H1 (cell line): ENCODE results near the gene B9D1. TPM values are rescaled to one million over a fixed set of nuclear protein-coding genes. Genes with fewer than 3 reads are reported as not detected.

Experiments used
- CTCF ChIA-PET: fragments of 300-600 bp; sonication (Branson Sonifier 250); formaldehyde crosslinking; loops from one replicate; lab custom pipeline; 2021; ENCODE audit not compliant: partially characterized antibody; lab: Charles Lee
- POLR2A ChIA-PET: fragments of 300-600 bp; sonication (Branson Sonifier 250); formaldehyde crosslinking; loops from one replicate; lab custom pipeline; 2021; ENCODE audit warnings: inconsistent platforms; ENCODE audit not compliant: partially characterized antibody; lab: Charles Lee
- DNase-seq, 2 experiments: peaks; one replicate each; pipeline versions ENCODE4 v3.0.0 to v3.0.0-alpha.2; 2010 to 2022; ENCODE audit warnings: low spot score in 2 of 2, low read depth in 1 of 2, mixed read lengths in 1 of 2
- FAIRE-seq: peaks from 2 replicates; lab custom pipeline; 2011; peaks lifted over from hg19 to GRCh38; lab: Jason Lieb, UNC
- H2AFZ ChIP-seq: 2 replicates; pipeline ENCODE4 v1.8.1; 2012; ENCODE audit warnings: low read length, inconsistent platforms
- H2AK5ac ChIP-seq: 2 replicates; pipeline ENCODE4 v1.6.1; 2013; ENCODE audit warnings: low read depth, low read length
- H2BK120ac ChIP-seq: replicated peaks from 2 replicates; pipeline ENCODE3; 2013; ENCODE audit warnings: low read depth, low read length, inconsistent platforms
- H2BK12ac ChIP-seq: 2 replicates; pipeline ENCODE4 v1.6.1; 2013; ENCODE audit warnings: low read depth, low read length
- H2BK15ac ChIP-seq: 2 replicates; pipeline ENCODE4 v1.6.1; 2013; ENCODE audit warnings: low read length
- H2BK20ac ChIP-seq: 2 replicates; pipeline ENCODE4 v1.6.1; 2013; ENCODE audit warnings: low read length
- H2BK5ac ChIP-seq: 2 replicates; pipeline ENCODE4 v1.6.1; 2013; ENCODE audit warnings: low read depth, low read length
- H3K14ac ChIP-seq: 2 replicates; pipeline ENCODE4 v1.6.1; 2013; ENCODE audit warnings: inconsistent platforms; ENCODE audit not compliant: insufficient read length
- H3K18ac ChIP-seq: 2 replicates; pipeline ENCODE4 v1.6.1; 2013; ENCODE audit warnings: low read length; ENCODE audit errors: extremely low read depth
- H3K23ac ChIP-seq: 2 replicates; pipeline ENCODE4 v1.6.1; 2013; ENCODE audit warnings: inconsistent platforms; ENCODE audit not compliant: insufficient read length
- H3K23me2 ChIP-seq: 2 replicates; pipeline ENCODE4 v1.6.1; 2013; ENCODE audit warnings: low read depth, low read length
- H3K27ac ChIP-seq: 2 replicates; pipeline ENCODE4 v1.6.1; 2011; ENCODE audit warnings: low read depth, low read length, inconsistent platforms
- H3K27me3 ChIP-seq, 4 experiments: replicated peaks in 1 of 4; 1 replicate in 1 of 4; 2 replicates in 3 of 4; pipeline versions ENCODE4 v1.6.1 to v1.8.1; 2011 to 2013; ENCODE audit warnings: low read length in 3 of 4, mild to moderate bottlenecking in 3 of 4, inconsistent platforms in 2 of 4, mixed read lengths in 2 of 4, moderate library complexity in 1 of 4; ENCODE audit not compliant: control insufficient read depth in 3 of 4, insufficient read depth in 3 of 4; ENCODE audit errors: extremely low read depth in 1 of 4
- H3K36me3 ChIP-seq, 4 experiments: 2 replicates each; pipeline versions ENCODE4 v1.6.1 to v1.8.1; 2011 to 2013; ENCODE audit warnings: mild to moderate bottlenecking in 4 of 4, low read length in 3 of 4, moderate library complexity in 2 of 4, control low read depth in 1 of 4, inconsistent platforms in 1 of 4; ENCODE audit not compliant: insufficient read depth in 4 of 4, control insufficient read depth in 2 of 4
- H3K4ac ChIP-seq: replicated peaks from 2 replicates; pipeline ENCODE3; 2013; ENCODE audit warnings: low read length, low read depth, mixed read lengths, inconsistent platforms; ENCODE audit not compliant: insufficient read length
- H3K4me1 ChIP-seq, 4 experiments: replicated peaks in 1 of 4; 1 replicate in 1 of 4; 2 replicates in 3 of 4; pipeline versions ENCODE4 v1.6.1 to v1.8.1; 2011 to 2013; ENCODE audit warnings: low read length in 3 of 4, inconsistent platforms in 2 of 4, mixed read lengths in 1 of 4; ENCODE audit not compliant: insufficient read depth in 4 of 4, control insufficient read depth in 3 of 4
- H3K4me2 ChIP-seq, 2 experiments: 2 replicates each; pipeline versions ENCODE4 v1.6.1 to v1.8.1; 2011 to 2013; ENCODE audit warnings: low read depth in 2 of 2, low read length in 2 of 2, control low read depth in 1 of 2, inconsistent platforms in 1 of 2, mild to moderate bottlenecking in 1 of 2; ENCODE audit not compliant: insufficient read depth in 1 of 2
- H3K4me3 ChIP-seq, 4 experiments: fragments of 200-600, 300-600 bp in 1 of 4; sonication (generic), shearing (Covaris generic), sonication (Bioruptor Twin) in 1 of 4; 2 replicates each; pipeline versions ENCODE4 v1.5.1 to v1.8.1; 2011 to 2016; ENCODE audit warnings: low read length in 4 of 4, low read depth in 3 of 4, control low read depth in 2 of 4, inconsistent platforms in 2 of 4, mild to moderate bottlenecking in 2 of 4, mixed read lengths in 1 of 4, moderate library complexity in 1 of 4; ENCODE audit not compliant: insufficient read depth in 2 of 4; ENCODE audit errors: extremely low read depth in 1 of 4
- H3K56ac ChIP-seq: replicated peaks from 2 replicates; pipeline ENCODE3; 2013; ENCODE audit warnings: low read depth, mild to moderate bottlenecking, mixed read lengths, low read length, inconsistent platforms; ENCODE audit not compliant: insufficient read length
- H3K79me1 ChIP-seq: 2 replicates; pipeline ENCODE4 v1.6.1; 2013; ENCODE audit warnings: low read depth, low read length, control low read depth
- H3K79me2 ChIP-seq, 2 experiments: 2 replicates each; pipeline versions ENCODE4 v1.6.1 to v1.8.1; 2012 to 2013; ENCODE audit warnings: low read length in 2 of 2, mild to moderate bottlenecking in 2 of 2, inconsistent platforms in 1 of 2; ENCODE audit not compliant: insufficient read depth in 2 of 2, control insufficient read depth in 1 of 2
- H3K9ac ChIP-seq, 4 experiments: replicated peaks in 1 of 4; 1 replicate in 1 of 4; 2 replicates in 3 of 4; pipeline versions ENCODE4 v1.6.1 to v1.8.1; 2011 to 2013; ENCODE audit warnings: low read depth in 3 of 4, low read length in 3 of 4, control low read depth in 2 of 4, mild to moderate bottlenecking in 2 of 4, moderate library complexity in 2 of 4, inconsistent platforms in 1 of 4; ENCODE audit errors: extremely low read depth in 1 of 4
- H3K9me3 ChIP-seq, 2 experiments: 2 replicates each; pipeline versions ENCODE4 v1.6.1 to v1.8.1; 2012 to 2013; ENCODE audit warnings: mild to moderate bottlenecking in 2 of 2, moderate library complexity in 2 of 2, control low read depth in 1 of 2, inconsistent platforms in 1 of 2, low read depth in 1 of 2, low read length in 1 of 2, mixed read lengths in 1 of 2; ENCODE audit not compliant: insufficient read depth in 2 of 2
- H4K20me1 ChIP-seq, 2 experiments: replicated peaks in 1 of 2; 2 replicates each; pipeline versions ENCODE3 to v1.8.1; 2011 to 2013; ENCODE audit warnings: inconsistent platforms in 2 of 2, low read length in 2 of 2, mild to moderate bottlenecking in 1 of 2; ENCODE audit not compliant: insufficient read depth in 2 of 2, control insufficient read depth in 1 of 2
- H4K5ac ChIP-seq: 2 replicates; pipeline ENCODE4 v1.6.1; 2013; ENCODE audit warnings: low read length, low read depth, mixed read lengths, inconsistent platforms; ENCODE audit not compliant: insufficient read length
- H4K8ac ChIP-seq: 2 replicates; pipeline ENCODE4 v1.8.0; 2013; ENCODE audit warnings: mild to moderate bottlenecking, moderate library complexity, low read length, inconsistent platforms; ENCODE audit not compliant: insufficient read depth; ENCODE audit errors: extremely low read depth
- H4K91ac ChIP-seq: replicated peaks from 2 replicates; pipeline ENCODE3; 2013; ENCODE audit warnings: low read length, mixed read lengths, inconsistent platforms; ENCODE audit not compliant: insufficient read length
- ASH2L ChIP-seq: fragments of 200-600, 300-600 bp; sonication (generic); IDR thresholded peaks from one replicate; pipeline ENCODE4 v1.7.1; 2017; ENCODE audit warnings: low read length
- BRCA1 ChIP-seq: IDR thresholded peaks from 2 replicates; pipeline ENCODE4 v1.6.1; 2012; ENCODE audit warnings: low read depth, low read length, improper control_type of control experiment
- CREB1 ChIP-seq: IDR thresholded peaks from 2 replicates; pipeline ENCODE4 v1.6.1; 2012; ENCODE audit warnings: inconsistent platforms
- CTCF ChIP-seq, 3 experiments: IDR thresholded peaks; 1 replicate in 2 of 3; 2 replicates in 1 of 3; pipeline versions ENCODE4 v1.5.1 to v1.6.1; 2011; ENCODE audit warnings: low read length in 3 of 3, mild to moderate bottlenecking in 3 of 3, inconsistent platforms in 2 of 3, low read depth in 1 of 3, moderate library complexity in 1 of 3; ENCODE audit not compliant: insufficient read depth in 1 of 3; ENCODE audit errors: control extremely low read depth in 1 of 3
- EZH2 ChIP-seq: fragments of 200-600 bp; sonication (generic); IDR thresholded peaks from 2 replicates; pipeline ENCODE4 v1.7.1; 2012; ENCODE audit warnings: low read depth, mild to moderate bottlenecking, moderate library complexity, low read length, inconsistent platforms; ENCODE audit not compliant: severe bottlenecking
- GTF2F1 ChIP-seq: IDR thresholded peaks from 2 replicates; pipeline ENCODE4 v1.6.1; 2012; ENCODE audit warnings: low read depth, low read length, improper control_type of control experiment, borderline replicate concordance
- KDM1A ChIP-seq: fragments of 200-600, 300-600 bp; sonication (generic); IDR thresholded peaks from 2 replicates; pipeline ENCODE4 v1.7.1; 2016; ENCODE audit warnings: mild to moderate bottlenecking, low read length, borderline replicate concordance
- KDM4A ChIP-seq: IDR thresholded peaks from one replicate; pipeline ENCODE4 v1.7.1; 2012; ENCODE audit warnings: low read depth, mild to moderate bottlenecking, moderate library complexity, low read length, inconsistent platforms; ENCODE audit not compliant: severe bottlenecking
- RFX5 ChIP-seq: IDR thresholded peaks from 2 replicates; pipeline ENCODE4 v1.6.1; 2011; ENCODE audit warnings: low read depth, low read length, improper control_type of control experiment, borderline replicate concordance
- SP2 ChIP-seq: IDR thresholded peaks from 2 replicates; pipeline ENCODE4 v1.6.1; 2012; ENCODE audit warnings: mild to moderate bottlenecking, low read length, inconsistent platforms
- ZNF274 ChIP-seq: IDR thresholded peaks from 2 replicates; pipeline ENCODE4 v1.7.0; 2012; ENCODE audit warnings: low read length, borderline replicate concordance; ENCODE audit errors: extremely low read depth
- WGBS, 2 experiments: shearing (Covaris generic) in 1 of 2; methylation state at CpG; one replicate each; pipeline versions ENCODE4 v1.1.6 to v1.1.7; 2013 to 2015; ENCODE audit warnings: low lambda C conversion rate in 2 of 2, mixed read lengths in 2 of 2, inconsistent platforms in 1 of 2, low coverage in 1 of 2, missing lambda C conversion rate in 1 of 2; ENCODE audit not compliant: insufficient replicate concordance in 2 of 2, insufficient coverage in 1 of 2, insufficient read length in 1 of 2; ENCODE audit errors: extremely low coverage in 1 of 2, missing lambda C conversion rate in 1 of 2; 5-methylcytosine and 5-hydroxymethylcytosine counted together
- polyA plus RNA-seq, 7 experiments: library from polyadenylated mRNA; depleted of rRNA in 3 of 7; stranded (reverse) in 5 of 7; unstranded in 2 of 7; fragments of >200 nt in 5 of 7; fragments of 200-250 nt in 2 of 7; gene quantifications; 1 replicate in 5 of 7; 2 replicates in 1 of 7; 4 replicates in 1 of 7; pipeline versions ENCODE4 v1.2.1 to v1.2.3, GENCODE V29; 2011 to 2013; ENCODE audit warnings: missing spikeins in 2 of 7, mixed read lengths in 2 of 7
- total RNA-seq: library from RNA; stranded (reverse); fragmentation: NEBNext Ultra II Directional; extraction: Animal tissue kit (Norgen Biotek cat#: 25700); gene quantifications from 2 replicates; pipeline ENCODE4 v1.2.1, GENCODE V29; 2021

Gene B9D1
- total and polyA plus RNA-seq, 2 of the 8 experiments (the other 6 are each of a cell fraction or from before 2014, with no cell fraction given): 24.6 to 65.7 TPM

- H3K27me3 ChIP-seq: no peaks in the 10 kb centered on the region
- CTCF ChIA-PET: interaction anchor here (0.9 to 1.0 kb wide), 2 partner anchors 15 to 415 kb away, joined by 3 read pairs; no protein-coding TSS in a partner anchor
- no peak overlapping the region for H2AFZ ChIP-seq
- no peak overlapping the region for H2BK120ac ChIP-seq
- H2BK20ac ChIP-seq: no peak overlapping the region
- H3K4me2 ChIP-seq: no peak overlapping the region
- H3K4me3 ChIP-seq: no peak overlapping the region
- DNase-seq: no peak
- peak overlapping the region; percentile 56; the same call in 1 of the 2 replicates for H2BK5ac ChIP-seq
- no peaks in the 10 kb centered on the region for H3K79me2 ChIP-seq
- no peak overlapping the region for H2BK12ac ChIP-seq
- no peak overlapping the region for H2AK5ac ChIP-seq
- no peak overlapping the region for H3K4ac ChIP-seq
- 89% methylated on average over 9 of the region's 9 CpGs; no CpG with 5 or more reads in 1 of the 2 experiments for WGBS, 2 experiments
- H3K4me1 ChIP-seq: peaks cover 0 to 2% (median 0%) of the 10 kb centered on the region in 4 experiments; a peak in 1 of 7 replicates
- H4K5ac ChIP-seq: no peak overlapping the region
- no peak overlapping the region for H3K56ac ChIP-seq
- no peak overlapping the region for H4K91ac ChIP-seq
- no peak overlapping the region; the same call in 1 of the 2 replicates for H3K27ac ChIP-seq
- H3K36me3 ChIP-seq: peaks cover 0 to 5% (median 2%) of the 10 kb centered on the region in 4 experiments; a peak in 2 of 8 replicates
- no peaks in the 10 kb centered on the region for H3K79me1 ChIP-seq
- H4K20me1 ChIP-seq: peaks cover 0 to 1% of the 10 kb centered on the region in 2 experiments
- no peak overlapping the region for H2BK15ac ChIP-seq
- no peak overlapping the region for H3K14ac ChIP-seq
- POLR2A ChIA-PET: interaction anchor here (1.0 kb wide), 1 partner anchor 30 kb away, joined by 4 read pairs; the partner anchor contains the start of gene MAPK7
- no peak overlapping the region for H4K8ac ChIP-seq
- no peaks in the 10 kb centered on the region for H3K9me3 ChIP-seq
- no peaks in the 10 kb centered on the region for H3K23me2 ChIP-seq
- H3K23ac ChIP-seq: no peak overlapping the region
- FAIRE-seq: no peak
- no peak overlapping the region for H3K9ac ChIP-seq
- H3K18ac ChIP-seq: no peak overlapping the region
- TF ChIP-seq KDM1A: no peak
- no peak for TF ChIP-seq CREB1
- no peak for TF ChIP-seq ZNF274
- TF ChIP-seq EZH2: no peak
- no peak for TF ChIP-seq ASH2L
- TF ChIP-seq RFX5: no peak
- no peak for TF ChIP-seq SP2
- no peak for TF ChIP-seq BRCA1
- no peak for TF ChIP-seq KDM4A
- no peak for TF ChIP-seq CTCF (IDR thresholded peaks at IDR 0.05; ENCODE audit: control extremely low read depth in 1 of 3, insufficient read depth in 1 of 3, low read depth in 1 of 3, low read length in 3 of 3)
- no peak for TF ChIP-seq GTF2F1
Observed at GRCh38 chr17:19348081-19348650, 14.4 kb downstream of the B9D1 start.
